Cardiac septum (tissue), 1 donor: ENCODE measurements around the gene ANKRD35. TPM values are rescaled to one million over a fixed set of nuclear protein-coding genes. Genes with fewer than 3 reads are reported as not detected.
A peak's percentile ranks its signal among the peaks of the same experiment; 100 is the strongest.

ENCODE experiments used
- DNase-seq: peaks from one replicate; pipeline ENCODE4 v3.0.0-alpha.2; 2020; ENCODE audit warnings: low spot score
- intact Hi-C: fragments of 100-400 bp; cut with DNase I; formaldehyde crosslinking; loops from one replicate; pipeline ENCODE4 v1.14.0; 2022
- total RNA-seq: library from RNA; stranded (reverse); fragmentation: NEBNext Ultra II Directional; extraction: Animal tissue kit (Norgen Biotek cat#: 25700); gene quantifications from one replicate; pipeline ENCODE4 v1.2.1, GENCODE V29; 2021
- donor health status: DM: no; HTN: no; CAD: no.

Gene ANKRD35
- total RNA-seq, 1 donor from 2014 or later, result 0.73 TPM

DNA sequence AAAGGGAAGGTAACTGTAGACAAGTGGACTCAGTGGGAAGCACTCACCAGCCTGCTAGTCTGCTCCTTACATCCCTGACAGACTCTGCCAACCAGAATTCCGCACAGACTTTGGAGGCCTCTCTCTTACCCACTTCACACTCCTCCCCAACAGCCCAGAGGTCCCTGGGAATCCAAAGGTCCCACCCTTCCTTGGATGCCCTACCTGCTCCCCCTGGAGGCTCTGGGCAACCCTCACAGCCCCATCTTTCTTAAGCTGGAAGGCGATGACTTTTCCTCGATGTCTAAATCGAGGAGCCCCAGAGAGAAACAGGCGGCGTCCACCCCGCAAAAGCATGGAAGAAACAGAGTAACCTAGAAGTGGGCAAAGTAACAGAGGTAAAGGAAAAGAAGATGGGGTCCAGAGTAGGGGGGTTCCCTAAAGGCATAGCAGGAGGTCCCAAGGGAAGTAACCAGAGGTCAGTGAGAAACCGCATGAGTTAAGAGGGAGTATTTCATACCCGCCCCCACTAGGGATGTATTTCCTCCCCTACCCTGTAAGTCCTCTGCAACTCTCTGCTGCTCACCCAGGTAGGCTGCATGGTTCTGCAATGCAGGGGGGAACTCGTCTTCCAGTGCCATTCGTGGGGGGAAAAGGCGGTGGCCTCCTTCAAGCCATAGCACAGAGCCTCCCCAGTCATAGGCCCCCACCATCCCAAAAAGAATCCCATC is 15.8 kb upstream of the ANKRD35 start:
- no peak for DNase-seq
- intact Hi-C loops, result no loop called here

GRCh38 chr1:145898756-145899155 is 13.1 kb upstream of the ANKRD35 start:
- DNase-seq, result no peak
- intact Hi-C loops, result no loop called here

DNA sequence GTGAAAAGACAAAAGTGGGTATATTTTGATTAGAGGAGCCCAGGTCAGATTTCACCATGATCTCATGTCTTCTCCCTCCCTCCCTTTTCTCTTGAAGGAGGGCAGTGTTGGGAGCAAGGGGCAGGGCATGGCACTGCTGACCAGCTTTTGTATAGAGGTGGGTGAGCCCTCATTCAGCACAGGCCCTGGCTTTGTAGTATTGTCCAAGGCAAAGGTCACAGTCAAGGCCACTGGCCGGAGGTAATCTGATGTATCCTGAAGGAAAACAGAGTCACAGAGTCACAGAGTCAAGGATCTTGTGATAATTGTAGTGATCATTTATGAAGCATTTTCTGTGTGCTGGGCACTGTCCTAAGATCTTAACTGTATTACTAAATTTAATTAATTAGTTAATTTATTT is 12.3 kb upstream of the ANKRD35 start:
- no peak for DNase-seq
- intact Hi-C loops, result no loop called here

DNA sequence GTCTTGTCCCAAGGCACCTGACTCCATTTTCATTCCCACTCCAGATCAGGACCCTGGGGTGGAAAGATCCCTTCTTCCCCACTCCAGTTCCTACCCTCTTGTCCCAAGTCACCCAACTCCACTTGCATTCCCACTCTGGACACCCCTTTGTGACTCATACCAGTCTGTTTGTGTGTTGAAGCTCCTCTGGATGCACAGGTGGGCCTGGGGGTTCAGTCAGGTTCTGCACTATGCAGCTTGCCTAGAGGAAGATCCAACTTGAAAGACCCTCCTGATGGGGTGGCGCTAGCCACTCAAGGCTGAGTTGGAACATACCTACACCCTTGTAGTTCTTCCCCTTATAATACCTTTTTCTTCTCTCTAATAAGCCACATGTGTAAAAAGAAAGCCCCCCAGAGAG is 9.8 kb upstream of the ANKRD35 start:
- DNase-seq, result no peak
- intact Hi-C loops, result no loop called here

DNA sequence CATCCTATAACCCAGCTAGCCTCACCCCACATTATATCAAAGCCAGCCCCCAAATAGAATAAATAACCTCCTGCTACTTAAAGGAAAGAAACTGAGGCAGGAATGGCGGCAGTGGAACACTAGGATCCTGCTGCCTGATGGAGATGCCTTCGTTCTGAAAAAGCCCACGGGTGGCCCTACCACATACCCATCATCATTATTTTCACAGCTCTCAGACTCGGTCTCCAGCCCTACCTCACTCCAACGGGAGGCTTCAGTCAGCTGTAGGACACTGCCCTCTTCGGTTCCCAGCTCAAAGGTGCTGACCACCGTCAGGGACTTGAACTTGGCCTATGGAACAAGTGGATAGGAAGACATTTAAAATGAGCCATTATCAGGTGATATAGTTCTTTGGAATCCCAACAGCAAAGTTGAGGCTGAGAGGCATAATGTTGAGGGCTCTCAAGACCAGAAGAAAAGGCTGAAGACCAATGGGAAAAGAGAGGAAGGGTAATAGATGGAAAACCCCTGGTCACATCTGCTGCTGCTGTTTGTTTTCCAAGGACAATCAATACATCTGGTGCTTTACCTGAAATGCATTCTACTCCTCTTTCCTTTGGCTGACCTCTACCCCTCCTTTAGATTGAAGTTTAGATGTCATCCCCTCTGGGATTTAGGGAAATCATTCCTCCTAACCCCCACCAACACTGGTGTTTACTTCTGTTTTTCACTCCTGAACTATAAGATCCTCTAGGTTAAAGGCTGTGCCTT is 7.8 kb upstream of the ANKRD35 start:
- intact Hi-C loops, result loop anchor here (2.0 kb wide), 2 partner anchors 67 to 117 kb away; no protein-coding TSS in a partner anchor

DNA sequence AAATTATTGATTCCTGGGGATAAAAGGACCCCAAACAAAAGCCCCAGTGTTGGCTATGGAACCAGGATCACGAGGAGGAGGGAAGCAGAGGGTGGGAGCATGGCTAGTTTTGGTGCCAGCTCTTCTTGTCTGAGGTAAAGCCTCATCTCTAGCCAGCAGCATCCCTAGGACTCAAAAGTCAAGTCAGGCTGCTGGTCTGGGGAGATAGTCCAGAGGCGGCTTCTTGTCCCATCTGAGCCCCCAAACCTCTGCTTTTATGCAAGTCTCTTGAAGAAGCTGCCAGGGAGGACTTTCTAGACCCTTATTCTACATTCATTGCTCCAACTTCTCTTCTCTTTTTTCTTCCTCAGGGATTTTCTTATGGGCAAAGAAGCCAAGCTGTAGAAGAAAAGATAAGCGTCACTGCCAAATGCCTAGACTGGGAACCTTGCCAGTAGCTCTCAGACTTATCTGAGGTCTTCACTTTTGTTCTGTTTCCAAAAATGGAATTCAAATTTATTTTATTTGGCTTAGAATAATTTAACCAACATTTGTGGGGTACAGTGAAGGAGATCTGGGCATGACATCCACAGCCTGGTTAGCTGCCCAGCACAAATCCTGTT is 6.9 kb upstream of the ANKRD35 start:
- intact Hi-C loops, result loop anchor here (1.0 to 2.0 kb wide), 3 partner anchors 18 to 118 kb away; partner anchors contain the start of gene ITGA10
- no peak for DNase-seq

More for the DNA sequence above, 7.8 kb upstream of the ANKRD35 start:
- DNase-seq, result no peak

DNA sequence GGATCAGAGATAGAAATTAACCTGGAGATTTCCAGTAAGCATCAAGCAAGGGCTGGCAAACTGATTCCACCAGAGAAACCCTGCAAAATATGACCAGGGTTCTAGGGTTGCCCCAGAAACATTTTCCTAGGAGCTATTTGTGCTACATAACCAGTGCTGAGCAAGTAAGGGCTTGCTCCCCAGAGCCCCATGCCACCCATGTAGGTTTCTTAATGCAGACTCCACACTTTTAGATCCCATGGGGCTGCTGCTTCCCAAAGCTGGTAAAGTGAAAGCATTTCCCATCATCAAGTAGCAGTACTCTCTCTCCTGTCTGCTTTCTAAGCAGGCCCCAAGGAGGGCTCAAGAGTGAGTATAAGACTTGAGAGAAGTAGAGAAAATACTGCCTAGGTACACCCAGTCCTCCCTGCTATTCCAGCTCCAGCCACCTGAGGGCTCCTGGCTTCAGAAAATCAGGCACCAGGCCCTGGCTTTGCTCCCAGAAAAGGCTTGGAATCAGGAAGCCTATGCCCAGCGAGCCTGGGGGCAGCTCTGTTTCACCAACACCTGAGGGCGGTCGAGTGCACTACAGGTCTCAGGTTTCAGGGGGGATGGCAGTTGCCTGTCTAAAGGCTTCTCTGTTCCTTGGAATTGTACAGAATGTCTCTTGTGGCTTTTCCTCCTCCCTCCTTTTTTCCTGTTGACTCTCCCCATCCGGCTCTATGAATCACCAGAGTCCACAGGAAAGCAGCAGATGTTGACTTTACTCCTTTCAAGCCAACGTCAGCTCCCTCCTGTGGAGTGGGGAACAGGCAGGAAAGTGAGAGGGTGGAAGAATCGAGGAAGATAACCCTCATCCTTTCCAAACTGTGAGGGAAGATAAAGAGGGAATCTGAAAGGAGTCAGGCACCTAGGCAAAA is 6.2 kb upstream of the ANKRD35 start:
- peak; percentile 93 for DNase-seq
- intact Hi-C loops, result loop anchor here (1.0 to 2.0 kb wide), 3 partner anchors 18 to 119 kb away; partner anchors contain the start of gene ITGA10

- DNase-seq, result no peak
- intact Hi-C loops, result no loop called here
Measured at GRCh38 chr1:145891143-145891542, 5.5 kb upstream of the ANKRD35 start.

DNA sequence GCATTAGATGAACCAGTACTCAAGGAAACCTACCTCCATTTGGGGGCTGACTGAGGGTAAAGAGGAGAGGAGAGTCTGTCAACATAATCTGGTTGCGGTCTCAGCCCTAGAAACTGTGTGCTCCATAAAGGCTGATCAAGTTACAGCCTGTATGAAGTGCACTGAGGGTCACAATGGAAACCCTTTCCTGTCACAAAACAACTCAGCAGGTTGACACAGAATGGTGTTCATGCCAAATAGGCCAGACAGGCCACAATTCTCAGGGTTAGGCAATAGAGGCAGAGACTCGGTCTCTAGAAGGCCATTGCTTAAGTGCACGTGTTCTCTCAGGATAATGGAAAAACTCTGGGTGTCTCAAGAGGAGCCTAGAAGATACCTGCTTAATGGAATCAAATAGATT is 4.1 kb upstream of the ANKRD35 start:
- intact Hi-C loops, result no loop called here
- no peak for DNase-seq

GRCh38 chr1:145887631-145888030 is 2.0 kb upstream of the ANKRD35 start:
- intact Hi-C loops, result no loop called here

GRCh38 chr1:145886816-145887215 is 1.1 kb upstream of the ANKRD35 start:
- intact Hi-C loops, result no loop called here
- DNase-seq, result no peak

More at GRCh38 chr1:145887631-145888030, 2.0 kb upstream of the ANKRD35 start:
- no peak for DNase-seq

DNA sequence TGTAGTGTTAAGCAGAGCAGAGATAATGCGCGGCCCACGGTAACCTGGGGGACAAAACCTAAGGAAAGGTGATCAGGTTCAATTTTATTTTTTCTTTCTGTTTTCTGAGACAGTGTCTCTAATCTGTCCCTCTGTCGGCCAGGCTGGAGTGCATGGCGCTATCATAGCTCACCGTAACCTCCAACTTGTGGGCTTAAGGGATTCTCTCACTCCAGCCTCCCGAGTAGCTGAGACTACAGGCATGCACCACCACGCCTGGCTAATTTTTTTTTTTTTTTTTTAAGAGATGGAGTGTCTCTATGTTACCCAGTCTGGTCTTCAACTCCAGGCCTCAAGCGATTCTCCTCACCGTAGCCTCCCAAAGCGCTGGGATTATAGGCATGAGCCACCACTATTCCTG is 724 bp upstream of the ANKRD35 start:
- no peak for DNase-seq
- intact Hi-C loops, result no loop called here

- intact Hi-C loops, result no loop called here
- no peak for DNase-seq
Measured at GRCh38 chr1:145884675-145885074, 991 bp downstream of the ANKRD35 start.

DNA sequence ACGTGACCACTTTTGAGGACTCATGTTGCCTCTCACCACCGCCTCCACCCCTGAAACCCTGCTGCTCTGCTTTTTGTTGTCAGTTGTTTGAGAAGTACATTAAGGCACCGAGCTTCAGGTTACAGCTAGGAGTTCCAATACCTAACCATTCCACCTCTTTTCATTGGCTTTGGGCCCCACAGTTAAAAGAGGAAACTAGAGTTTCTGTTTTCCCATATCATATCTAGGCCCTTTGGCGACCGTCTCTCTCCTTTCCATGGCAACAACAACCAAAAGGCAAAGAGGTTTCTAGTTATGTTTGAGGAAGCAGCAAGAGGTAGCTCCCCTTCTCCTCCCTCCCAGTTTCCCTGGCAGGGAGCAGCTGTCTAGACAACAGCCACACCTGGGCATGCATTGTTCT is 5.9 kb downstream of the ANKRD35 start:
- intact Hi-C loops, result no loop called here
- DNase-seq, result no peak

GRCh38 chr1:145878724-145879123 is 6.9 kb downstream of the ANKRD35 start:
- intact Hi-C loops, result no loop called here
- no peak for DNase-seq

DNA sequence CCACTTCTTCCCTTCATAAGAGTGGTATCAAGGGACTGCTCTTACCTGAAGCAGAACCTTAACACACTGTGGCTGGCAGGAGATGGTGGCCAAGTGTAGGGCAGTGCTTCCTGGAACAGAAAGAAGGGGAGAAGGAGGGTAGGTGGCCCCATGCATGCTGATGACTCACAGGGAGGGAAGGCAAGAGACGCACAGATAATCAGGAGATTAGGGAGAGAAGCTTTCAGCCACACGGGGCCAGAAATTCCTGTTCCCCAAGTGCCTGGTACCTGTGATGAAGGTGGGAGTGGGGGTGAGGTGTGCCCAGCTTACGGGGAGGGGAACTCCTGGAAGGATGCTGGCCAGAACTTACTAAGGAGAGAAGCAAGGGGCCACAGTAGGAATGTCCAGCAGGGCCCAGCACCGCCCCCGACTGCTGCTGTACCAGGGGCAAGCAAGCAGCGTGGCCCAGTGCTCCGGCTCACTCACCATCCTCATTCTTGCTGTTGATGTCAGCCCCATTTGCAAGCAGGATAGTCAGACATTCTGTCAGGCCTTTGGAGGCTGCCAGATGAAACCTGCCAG is 7.7 kb downstream of the ANKRD35 start:
- intact Hi-C loops, result no loop called here
- peak; percentile 55 for DNase-seq

DNA sequence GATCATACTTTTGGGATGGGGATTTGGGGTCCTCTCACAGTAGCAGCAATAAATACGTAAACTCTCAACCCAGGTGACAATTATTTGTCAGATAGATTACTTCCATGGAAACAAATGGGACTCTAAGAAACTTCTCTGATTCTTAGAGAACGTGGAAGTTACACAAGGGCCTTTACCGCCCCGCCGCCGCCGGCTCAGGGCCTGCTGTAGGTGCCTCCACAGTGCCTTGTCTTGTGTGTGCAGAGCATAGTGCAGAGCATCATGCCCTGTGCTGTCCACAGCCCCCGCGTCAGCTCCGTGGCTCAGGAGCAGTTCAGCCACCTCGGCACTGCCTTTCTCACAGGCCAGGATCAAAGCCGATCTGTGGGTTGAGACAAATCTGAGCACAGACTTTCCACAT is 11.0 kb downstream of the ANKRD35 start:
- intact Hi-C loops, result no loop called here
- no peak for DNase-seq

DNA sequence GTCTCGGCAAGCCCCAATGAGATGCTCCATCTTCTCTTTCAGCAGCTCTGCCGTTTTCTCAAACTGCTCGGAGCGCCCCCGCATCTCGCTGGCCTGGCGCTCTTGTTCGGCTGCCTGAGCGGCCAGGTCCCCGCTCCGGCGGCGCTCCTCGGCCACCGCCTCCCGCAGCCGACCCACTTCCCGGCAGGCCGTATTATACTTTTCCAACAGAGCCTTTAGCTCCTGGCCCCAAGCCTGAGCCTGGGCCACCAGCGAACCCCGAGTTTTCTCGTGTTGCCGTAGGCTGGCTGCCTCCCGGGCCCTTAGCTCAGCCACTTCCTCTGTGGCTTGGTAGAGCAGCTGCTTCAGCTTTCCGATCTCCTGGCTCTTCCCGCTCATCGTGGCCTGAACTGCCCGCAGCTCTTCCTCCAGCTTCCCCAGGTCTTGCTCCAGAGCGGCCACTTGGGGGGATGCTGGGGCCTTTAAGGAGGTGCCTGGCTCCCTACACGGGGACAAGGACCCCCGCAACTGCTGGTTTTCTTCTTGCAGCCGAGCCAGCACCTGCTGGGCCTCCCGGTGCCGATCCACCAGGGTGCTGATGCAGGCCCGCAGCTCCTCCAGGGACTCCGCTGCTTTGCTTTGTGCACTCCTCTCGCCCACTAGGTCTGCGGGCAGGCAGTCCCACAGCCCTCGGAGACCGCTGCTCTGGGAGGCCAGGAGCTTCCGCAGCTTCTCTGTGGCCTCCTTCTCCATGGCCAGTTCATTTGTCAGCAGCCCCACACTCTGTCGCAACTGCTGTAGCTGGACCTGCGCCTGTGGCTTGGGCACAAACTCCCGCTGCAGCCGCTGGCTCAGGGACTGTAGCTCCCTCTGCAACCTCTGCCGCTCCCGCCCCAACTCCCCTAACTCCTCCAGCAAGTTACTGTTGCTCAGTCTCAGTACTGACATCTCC is 13.4 kb downstream of the ANKRD35 start:
- intact Hi-C loops, result no loop called here
- peak; percentile 85 for DNase-seq
